Keratinocyte (primary cell): ENCODE data around the gene NPFFR1. TPM values are rescaled to one million over a fixed set of nuclear protein-coding genes. Genes with fewer than 3 reads are reported as not detected.

Experiments used
- DNase-seq: peaks from one replicate; pipeline ENCODE4 v3.0.0-alpha.2; 2011; ENCODE audit warnings: low read depth, missing footprints, low spot score
- FAIRE-seq: peaks from 2 replicates; lab custom pipeline; 2011; peaks lifted over from hg19 to GRCh38; lab: Jason Lieb, UNC
- H2AFZ ChIP-seq: 2 replicates; pipeline ENCODE4 v1.6.0; 2012; ENCODE audit warnings: low read length, control low read depth, inconsistent platforms; ENCODE audit not compliant: control insufficient read depth
- H3K27ac ChIP-seq: 2 replicates; pipeline ENCODE4 v1.5.1; 2011; ENCODE audit warnings: low read length; ENCODE audit not compliant: control insufficient read depth, insufficient read depth
- H3K27me3 ChIP-seq: 3 replicates; pipeline ENCODE4 v1.6.0; 2011; ENCODE audit warnings: low read length; ENCODE audit not compliant: control insufficient read depth, insufficient read depth; ENCODE audit errors: extremely low read depth
- H3K36me3 ChIP-seq, 2 experiments: 2 replicates in 1 of 2; 3 replicates in 1 of 2; pipeline ENCODE4 v1.5.1; 2011; ENCODE audit warnings: low read length in 2 of 2, mild to moderate bottlenecking in 1 of 2; ENCODE audit not compliant: control insufficient read depth in 2 of 2, insufficient read depth in 2 of 2; ENCODE audit errors: extremely low read depth in 1 of 2
- H3K4me1 ChIP-seq: 3 replicates; pipeline ENCODE4 v1.5.1; 2011; ENCODE audit warnings: low read length; ENCODE audit not compliant: control insufficient read depth, insufficient read depth; ENCODE audit errors: extremely low read depth
- H3K4me2 ChIP-seq: 3 replicates; pipeline ENCODE4 v1.6.0; 2011; ENCODE audit warnings: low read depth, low read length; ENCODE audit not compliant: control insufficient read depth, insufficient read depth; ENCODE audit errors: extremely low read depth
- H3K4me3 ChIP-seq, 3 experiments: fragments of 200-600 bp in 1 of 3; sonication (generic) in 1 of 3; 2 replicates in 2 of 3; 3 replicates in 1 of 3; pipeline ENCODE4 v1.5.1; 2011 to 2016; ENCODE audit warnings: low read length in 3 of 3, mild to moderate bottlenecking in 3 of 3, control low read depth in 2 of 3, inconsistent platforms in 1 of 3, low read depth in 1 of 3, mixed read lengths in 1 of 3, mixed run types in 1 of 3, moderate library complexity in 1 of 3; ENCODE audit not compliant: control insufficient read depth in 2 of 3, insufficient read depth in 2 of 3; ENCODE audit errors: extremely low read depth in 1 of 3
- H3K79me2 ChIP-seq: 2 replicates; pipeline ENCODE4 v1.6.0; 2012; ENCODE audit warnings: low read length; ENCODE audit not compliant: control insufficient read depth, insufficient read depth
- H3K9ac ChIP-seq: 3 replicates; pipeline ENCODE4 v1.6.0; 2011; ENCODE audit warnings: low read length; ENCODE audit not compliant: control insufficient read depth, insufficient read depth; ENCODE audit errors: extremely low read depth
- H3K9me1 ChIP-seq: 3 replicates; pipeline ENCODE4 v1.6.0; 2011; ENCODE audit warnings: low read length; ENCODE audit not compliant: control insufficient read depth, insufficient read depth; ENCODE audit errors: extremely low read depth
- H3K9me3 ChIP-seq: 2 replicates; pipeline ENCODE4 v1.5.1; 2012; ENCODE audit warnings: low read depth, low read length; ENCODE audit not compliant: control insufficient read depth
- H4K20me1 ChIP-seq: 3 replicates; pipeline ENCODE4 v1.6.0; 2011; ENCODE audit warnings: low read length; ENCODE audit not compliant: control insufficient read depth, insufficient read depth; ENCODE audit errors: extremely low read depth
- CTCF ChIP-seq, 3 experiments: IDR thresholded peaks in 1 of 3; conservative IDR thresholded peaks in 1 of 3; optimal IDR thresholded peaks in 1 of 3; 2 replicates in 2 of 3; 3 replicates in 1 of 3; pipeline versions ENCODE3 to v1.5.1; 2011; ENCODE audit warnings: low read length in 3 of 3, mild to moderate bottlenecking in 3 of 3, moderate library complexity in 2 of 3, control low read depth in 1 of 3, inconsistent platforms in 1 of 3; ENCODE audit not compliant: insufficient read depth in 2 of 3; ENCODE audit errors: extremely low read depth in 1 of 3
- EZH2 ChIP-seq: IDR thresholded peaks from one replicate; pipeline ENCODE4 v1.6.1; 2012; ENCODE audit warnings: inconsistent platforms, mild to moderate bottlenecking, low read length, moderate library complexity
- dilution Hi-C: fragments of 300-500 bp; cut with MboI; formaldehyde crosslinking; loops from one replicate; pipeline ENCODE4 v1.7.0; 2020; ENCODE audit warnings: low sequenced_read_pairs; ENCODE audit not compliant: extremely low pct_ligation_motif_present
- polyA plus RNA-seq, 5 experiments: library from polyadenylated mRNA; depleted of rRNA in 3 of 5; stranded (reverse) in 3 of 5; stranded (forward) in 1 of 5; unstranded in 1 of 5; fragments of >200 nt; gene quantifications; 1 replicate in 1 of 5; 2 replicates in 3 of 5; 3 replicates in 1 of 5; pipeline versions ENCODE4 v1.2.1 to v1.2.3, GENCODE V29; 2011 to 2012; ENCODE audit warnings: missing spikeins in 2 of 5, low read depth in 1 of 5, low replicate concordance in 1 of 5

The NPFFR1 gene
- polyA plus RNA-seq, 1 donor (not counting 4 experiments of a cell fraction or from before 2014, with no cell fraction given): not detected

GRCh38 chr10:70295321-70295720 lies 11.5 kb upstream of the NPFFR1 start:
- FAIRE-seq: no peak
- H3K4me2 ChIP-seq: no peak overlapping the region
- H3K27me3 ChIP-seq: no peaks in the 10 kb centered on the region
- no peak overlapping the region for H3K9ac ChIP-seq
- H3K4me3 ChIP-seq: no peak overlapping the region
- dilution Hi-C loops: no loop called here
- no peaks in the 10 kb centered on the region for H3K9me3 ChIP-seq
- H3K27ac ChIP-seq: no peak overlapping the region
- no peak overlapping the region for H2AFZ ChIP-seq
- no peaks in the 10 kb centered on the region for H3K79me2 ChIP-seq
- TF ChIP-seq EZH2 (no peak), CTCF (optimal IDR thresholded peaks at IDR 0.05 in 1 of 3, IDR thresholded peaks at IDR 0.05 in 1 of 3, conservative IDR thresholded peaks at IDR 0.05 in 1 of 3; ENCODE audit: extremely low read depth in 1 of 3, insufficient read depth in 2 of 3, low read length in 3 of 3) (no peak)
- peaks cover 15% of the 10 kb centered on the region for H3K4me1 ChIP-seq
- H3K36me3 ChIP-seq: no peaks in the 10 kb centered on the region
- H4K20me1 ChIP-seq: no peaks in the 10 kb centered on the region
- peak; percentile 38 for DNase-seq
- H3K9me1 ChIP-seq: no peaks in the 10 kb centered on the region

- H4K20me1 ChIP-seq: no peaks in the 10 kb centered on the region
- H3K27ac ChIP-seq: no peak overlapping the region
- no peaks in the 10 kb centered on the region for H3K27me3 ChIP-seq
- H3K9me1 ChIP-seq: no peaks in the 10 kb centered on the region
- DNase-seq (no peak), FAIRE-seq (no peak)
- H3K4me2 ChIP-seq: no peak overlapping the region
- dilution Hi-C loops: no loop called here
- peaks cover 15% of the 10 kb centered on the region for H3K4me1 ChIP-seq
- H3K79me2 ChIP-seq: no peaks in the 10 kb centered on the region
- no peak overlapping the region for H3K4me3 ChIP-seq
- H2AFZ ChIP-seq: no peak overlapping the region
- H3K36me3 ChIP-seq: no peaks in the 10 kb centered on the region
- H3K9me3 ChIP-seq: no peaks in the 10 kb centered on the region
- no peak overlapping the region for H3K9ac ChIP-seq
- TF ChIP-seq CTCF (optimal IDR thresholded peaks at IDR 0.05 in 1 of 3, IDR thresholded peaks at IDR 0.05 in 1 of 3, conservative IDR thresholded peaks at IDR 0.05 in 1 of 3; ENCODE audit: extremely low read depth in 1 of 3, insufficient read depth in 2 of 3, low read length in 3 of 3): no peak
Measured at GRCh38 chr10:70293169-70293843, 9.5 kb upstream of the NPFFR1 start.
